ENCODE measurements around the gene ERI2.
A peak's percentile ranks its signal among the peaks of the same experiment; 100 is the strongest.

ERI2 gene

GRCh38 chr16:20803561-20804214 is 2.6 kb downstream of the ERI2 start:
- Mint-ChIP-seq H3K27me3 (ENCODE audit: low read depth) (no peaks in the 10 kb centered on the region), H3K4me1 (ENCODE audit: low read depth) (peaks cover 23% of the 10 kb centered on the region), H3K27ac (peak overlapping the region; percentile 45), H3K9me3 (no peaks in the 10 kb centered on the region), H3K36me3 (ENCODE audit: low read depth) (peaks cover 23% of the 10 kb centered on the region), H3K4me3 (no peak overlapping the region)
- DNase-seq (ENCODE audit: low spot score), result no peak

GRCh38 chr16:20803192-20803560 is 3.1 kb downstream of the ERI2 start:
- Mint-ChIP-seq H3K9me3 (no peaks in the 10 kb centered on the region), H3K27me3 (ENCODE audit: low read depth) (no peaks in the 10 kb centered on the region), H3K4me1 (ENCODE audit: low read depth) (peaks cover 26% of the 10 kb centered on the region), H3K27ac (no peak overlapping the region), H3K36me3 (ENCODE audit: low read depth) (peaks cover 26% of the 10 kb centered on the region), H3K4me3 (no peak overlapping the region)
- DNase-seq (ENCODE audit: low spot score), result no peak

- peaks cover 28% of the 10 kb centered on the region for H3K36me3 Mint-ChIP-seq (ENCODE audit: low read depth)
- peaks cover 22% of the 10 kb centered on the region for H3K4me1 Mint-ChIP-seq (ENCODE audit: low read depth)
- H3K4me3 Mint-ChIP-seq, result no peak overlapping the region
- DNase-seq (ENCODE audit: low spot score), result no peak
- H3K9me3 Mint-ChIP-seq, result no peaks in the 10 kb centered on the region
- H3K27me3 Mint-ChIP-seq (ENCODE audit: low read depth), result no peaks in the 10 kb centered on the region
- no peak overlapping the region for H3K27ac Mint-ChIP-seq
Observed at GRCh38 chr16:20801278-20801677, 5.0 kb downstream of the ERI2 start.

- no peaks in the 10 kb centered on the region for H3K27me3 Mint-ChIP-seq (ENCODE audit: low read depth)
- H3K4me1 Mint-ChIP-seq (ENCODE audit: low read depth), result peaks cover 17% of the 10 kb centered on the region
- H3K9me3 Mint-ChIP-seq, result no peaks in the 10 kb centered on the region
- H3K27ac Mint-ChIP-seq, result no peak overlapping the region
- DNase-seq (ENCODE audit: low spot score), result no peak
- no peak overlapping the region for H3K4me3 Mint-ChIP-seq
- peaks cover 29% of the 10 kb centered on the region for H3K36me3 Mint-ChIP-seq (ENCODE audit: low read depth)
Observed at GRCh38 chr16:20799599-20799998, 6.7 kb downstream of the ERI2 start.

- H3K4me1 Mint-ChIP-seq (ENCODE audit: low read depth), result peaks cover 14% of the 10 kb centered on the region
- H3K27me3 Mint-ChIP-seq (ENCODE audit: low read depth), result no peaks in the 10 kb centered on the region
- H3K36me3 Mint-ChIP-seq (ENCODE audit: low read depth), result peaks cover 27% of the 10 kb centered on the region
- no peak for DNase-seq (ENCODE audit: low spot score)
- H3K9me3 Mint-ChIP-seq, result no peaks in the 10 kb centered on the region
- H3K4me3 Mint-ChIP-seq, result no peak overlapping the region
- H3K27ac Mint-ChIP-seq, result peak overlapping the region; percentile 45
Observed at GRCh38 chr16:20798364-20798763, 7.9 kb downstream of the ERI2 start.

GRCh38 chr16:20791923-20792612 is 14.2 kb downstream of the ERI2 start:
- H3K4me3 Mint-ChIP-seq, result no peak overlapping the region
- H3K27me3 Mint-ChIP-seq (ENCODE audit: low read depth), result no peaks in the 10 kb centered on the region
- H3K4me1 Mint-ChIP-seq (ENCODE audit: low read depth), result no peaks in the 10 kb centered on the region
- DNase-seq (ENCODE audit: low spot score), result no peak
- H3K9me3 Mint-ChIP-seq, result no peaks in the 10 kb centered on the region
- H3K27ac Mint-ChIP-seq, result no peak overlapping the region
- H3K36me3 Mint-ChIP-seq (ENCODE audit: low read depth), result peaks cover 3% of the 10 kb centered on the region

GRCh38 chr16:20789130-20789529 is 17.1 kb downstream of the ERI2 start:
- H3K4me3 Mint-ChIP-seq, result no peak overlapping the region
- DNase-seq (ENCODE audit: low spot score), result no peak
- no peak overlapping the region for H3K27ac Mint-ChIP-seq
- H3K27me3 Mint-ChIP-seq (ENCODE audit: low read depth), result no peaks in the 10 kb centered on the region
- H3K4me1 Mint-ChIP-seq (ENCODE audit: low read depth), result no peaks in the 10 kb centered on the region
- H3K9me3 Mint-ChIP-seq, result no peaks in the 10 kb centered on the region
- peaks cover 2% of the 10 kb centered on the region for H3K36me3 Mint-ChIP-seq (ENCODE audit: low read depth)

- no peaks in the 10 kb centered on the region for H3K27me3 Mint-ChIP-seq (ENCODE audit: low read depth)
- H3K9me3 Mint-ChIP-seq, result no peaks in the 10 kb centered on the region
- H3K36me3 Mint-ChIP-seq (ENCODE audit: low read depth), result no peaks in the 10 kb centered on the region
- no peaks in the 10 kb centered on the region for H3K4me1 Mint-ChIP-seq (ENCODE audit: low read depth)
- DNase-seq (ENCODE audit: low spot score), result no peak
- no peak overlapping the region for H3K4me3 Mint-ChIP-seq
- H3K27ac Mint-ChIP-seq, result no peak overlapping the region
Observed at GRCh38 chr16:20784204-20784603, 22.1 kb downstream of the ERI2 start.

GRCh38 chr16:20782470-20782869 is 23.8 kb downstream of the ERI2 start:
- H3K9me3 Mint-ChIP-seq, result no peaks in the 10 kb centered on the region
- no peak overlapping the region for H3K4me3 Mint-ChIP-seq
- peaks cover 2% of the 10 kb centered on the region for H3K4me1 Mint-ChIP-seq (ENCODE audit: low read depth)
- DNase-seq (ENCODE audit: low spot score), result no peak
- H3K27me3 Mint-ChIP-seq (ENCODE audit: low read depth), result no peaks in the 10 kb centered on the region
- H3K36me3 Mint-ChIP-seq (ENCODE audit: low read depth), result no peaks in the 10 kb centered on the region
- H3K27ac Mint-ChIP-seq, result no peak overlapping the region

- H3K27me3 Mint-ChIP-seq (ENCODE audit: low read depth), result no peaks in the 10 kb centered on the region
- H3K4me1 Mint-ChIP-seq (ENCODE audit: low read depth), result peaks cover 7% of the 10 kb centered on the region
- no peak overlapping the region for H3K4me3 Mint-ChIP-seq
- no peaks in the 10 kb centered on the region for H3K36me3 Mint-ChIP-seq (ENCODE audit: low read depth)
- no peaks in the 10 kb centered on the region for H3K9me3 Mint-ChIP-seq
- H3K27ac Mint-ChIP-seq, result no peak overlapping the region
- no peak for DNase-seq (ENCODE audit: low spot score)
Observed at GRCh38 chr16:20781697-20782096, 24.6 kb downstream of the ERI2 start.

- Mint-ChIP-seq H3K36me3 (ENCODE audit: low read depth) (no peaks in the 10 kb centered on the region), H3K9me3 (no peaks in the 10 kb centered on the region), H3K27me3 (ENCODE audit: low read depth) (no peaks in the 10 kb centered on the region), H3K4me3 (no peak overlapping the region), H3K27ac (no peak overlapping the region), H3K4me1 (ENCODE audit: low read depth) (peaks cover 23% of the 10 kb centered on the region)
- peak; percentile 47 for DNase-seq (ENCODE audit: low spot score)
Observed at GRCh38 chr16:20774703-20775362, 31.4 kb downstream of the ERI2 start.

GRCh38 chr16:20773679-20774078 is 32.6 kb downstream of the ERI2 start:
- no peaks in the 10 kb centered on the region for H3K27me3 Mint-ChIP-seq (ENCODE audit: low read depth)
- no peak for DNase-seq (ENCODE audit: low spot score)
- H3K4me3 Mint-ChIP-seq, result no peak overlapping the region
- H3K36me3 Mint-ChIP-seq (ENCODE audit: low read depth), result no peaks in the 10 kb centered on the region
- H3K27ac Mint-ChIP-seq, result no peak overlapping the region
- peaks cover 23% of the 10 kb centered on the region for H3K4me1 Mint-ChIP-seq (ENCODE audit: low read depth)
- H3K9me3 Mint-ChIP-seq, result no peaks in the 10 kb centered on the region

GRCh38 chr16:20768818-20769217 is 37.5 kb downstream of the ERI2 start:
- H3K4me3 Mint-ChIP-seq, result no peak overlapping the region
- peaks cover 8% of the 10 kb centered on the region for H3K4me1 Mint-ChIP-seq (ENCODE audit: low read depth)
- no peaks in the 10 kb centered on the region for H3K36me3 Mint-ChIP-seq (ENCODE audit: low read depth)
- H3K27ac Mint-ChIP-seq, result no peak overlapping the region
- no peaks in the 10 kb centered on the region for H3K27me3 Mint-ChIP-seq (ENCODE audit: low read depth)
- H3K9me3 Mint-ChIP-seq, result no peaks in the 10 kb centered on the region
- DNase-seq (ENCODE audit: low spot score), result no peak

GRCh38 chr16:20768121-20768520 is 38.2 kb downstream of the ERI2 start:
- no peak for DNase-seq (ENCODE audit: low spot score)
- H3K27me3 Mint-ChIP-seq (ENCODE audit: low read depth), result no peaks in the 10 kb centered on the region
- no peaks in the 10 kb centered on the region for H3K36me3 Mint-ChIP-seq (ENCODE audit: low read depth)
- no peak overlapping the region for H3K27ac Mint-ChIP-seq
- peaks cover 14% of the 10 kb centered on the region for H3K4me1 Mint-ChIP-seq (ENCODE audit: low read depth)
- no peak overlapping the region for H3K4me3 Mint-ChIP-seq
- H3K9me3 Mint-ChIP-seq, result no peaks in the 10 kb centered on the region

Measured in T-helper 2 cell treated with Interferon-gamma antibody and Interleukin-4, amounts not matched to agents 5 μg/mL and 100 μg/mL, for 36 hours (primary cell).